ENCODE data around the gene TOP3A.

GRCh38 chr17:18326572-18326971, 11.8 kb upstream of the TOP3A start:
- TF ChIP-seq CTCF (IDR thresholded peaks at IDR 0.05) (no peak), POLR2A (IDR thresholded peaks at IDR 0.05) (no peak)
